Measurements from ENCODE around the gene PROC.

GRCh38 chr2:127386246-127386645 lies 32.0 kb upstream of the PROC start:
- no peak for TF ChIP-seq EZH2 (IDR thresholded peaks at IDR 0.05; ENCODE audit: insufficient read depth, low read length)
- TF ChIP-seq, protein P1, sequence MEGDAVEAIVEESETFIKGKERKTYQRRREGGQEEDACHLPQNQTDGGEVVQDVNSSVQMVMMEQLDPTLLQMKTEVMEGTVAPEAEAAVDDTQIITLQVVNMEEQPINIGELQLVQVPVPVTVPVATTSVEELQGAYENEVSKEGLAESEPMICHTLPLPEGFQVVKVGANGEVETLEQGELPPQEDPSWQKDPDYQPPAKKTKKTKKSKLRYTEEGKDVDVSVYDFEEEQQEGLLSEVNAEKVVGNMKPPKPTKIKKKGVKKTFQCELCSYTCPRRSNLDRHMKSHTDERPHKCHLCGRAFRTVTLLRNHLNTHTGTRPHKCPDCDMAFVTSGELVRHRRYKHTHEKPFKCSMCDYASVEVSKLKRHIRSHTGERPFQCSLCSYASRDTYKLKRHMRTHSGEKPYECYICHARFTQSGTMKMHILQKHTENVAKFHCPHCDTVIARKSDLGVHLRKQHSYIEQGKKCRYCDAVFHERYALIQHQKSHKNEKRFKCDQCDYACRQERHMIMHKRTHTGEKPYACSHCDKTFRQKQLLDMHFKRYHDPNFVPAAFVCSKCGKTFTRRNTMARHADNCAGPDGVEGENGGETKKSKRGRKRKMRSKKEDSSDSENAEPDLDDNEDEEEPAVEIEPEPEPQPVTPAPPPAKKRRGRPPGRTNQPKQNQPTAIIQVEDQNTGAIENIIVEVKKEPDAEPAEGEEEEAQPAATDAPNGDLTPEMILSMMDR (IDR thresholded peaks at IDR 0.05; ENCODE audit: insufficient read depth, low read depth, low read length): no peak

All from astrocyte (in vitro differentiated cells and primary cell).